H9 (cell line): Measurements from ENCODE around the gene ADAMTS13. TPM values are rescaled to one million over a fixed set of nuclear protein-coding genes. Genes with fewer than 3 reads are reported as not detected.

ENCODE experiments used
- DNase-seq: peaks from one replicate; pipeline ENCODE4 v3.0.0-alpha.2; 2017
- H2AFZ ChIP-seq: one replicate; pipeline ENCODE4 v1.6.1; 2013; ENCODE audit warnings: mild to moderate bottlenecking, low read length, control low read depth, moderate library complexity
- H2AK5ac ChIP-seq: 2 replicates; pipeline ENCODE4 v1.6.1; 2013; ENCODE audit warnings: low read length, control low read depth, mixed read lengths; ENCODE audit not compliant: insufficient read length
- H2BK120ac ChIP-seq: one replicate; pipeline ENCODE4 v1.6.1; 2013; ENCODE audit warnings: low read depth, mild to moderate bottlenecking, low read length, control low read depth, inconsistent platforms; ENCODE audit not compliant: poor library complexity, severe bottlenecking
- H2BK12ac ChIP-seq: 2 replicates; pipeline ENCODE4 v1.6.1; 2013; ENCODE audit warnings: low read length, control low read depth, mixed read lengths, low read depth; ENCODE audit not compliant: insufficient read length
- H2BK15ac ChIP-seq: 2 replicates; pipeline ENCODE4 v1.6.1; 2013; ENCODE audit warnings: low read depth, low read length, control low read depth
- H2BK20ac ChIP-seq: one replicate; pipeline ENCODE4 v1.6.1; 2013; ENCODE audit warnings: low read depth, mild to moderate bottlenecking, low read length, control low read depth, inconsistent platforms; ENCODE audit not compliant: poor library complexity, severe bottlenecking
- H2BK5ac ChIP-seq: 2 replicates; pipeline ENCODE4 v1.6.1; 2013; ENCODE audit warnings: low read length, control low read depth, mixed read lengths; ENCODE audit not compliant: insufficient read length
- H3K14ac ChIP-seq: 2 replicates; pipeline ENCODE4 v1.6.1; 2013; ENCODE audit warnings: low read length, control low read depth; ENCODE audit not compliant: insufficient read depth
- H3K18ac ChIP-seq: 2 replicates; pipeline ENCODE4 v1.6.1; 2013; ENCODE audit warnings: low read depth, mild to moderate bottlenecking, mixed read lengths, low read length, control low read depth; ENCODE audit not compliant: insufficient read length
- H3K23ac ChIP-seq: 2 replicates; pipeline ENCODE4 v1.6.1; 2013; ENCODE audit warnings: low read length, control low read depth, mixed read lengths, low read depth; ENCODE audit not compliant: insufficient read length
- H3K23me2 ChIP-seq: 2 replicates; pipeline ENCODE4 v1.6.1; 2013; ENCODE audit warnings: low read depth, mild to moderate bottlenecking, mixed read lengths, low read length, control low read depth; ENCODE audit not compliant: insufficient read length, poor library complexity, severe bottlenecking
- H3K27ac ChIP-seq: 2 replicates; pipeline ENCODE4 v1.5.1; 2013; ENCODE audit warnings: low read length, control low read depth, mixed read lengths, low read depth; ENCODE audit not compliant: insufficient read length
- H3K27me3 ChIP-seq: 2 replicates; pipeline ENCODE4 v1.6.1; 2013; ENCODE audit warnings: low read length, control low read depth, inconsistent platforms; ENCODE audit not compliant: insufficient read depth
- H3K4ac ChIP-seq: 2 replicates; pipeline ENCODE4 v1.6.1; 2013; ENCODE audit warnings: low read depth, mild to moderate bottlenecking, control low read depth, inconsistent platforms, low read length, moderate library complexity
- H3K4me1 ChIP-seq: 2 replicates; pipeline ENCODE4 v1.6.1; 2013; ENCODE audit warnings: low read length, control low read depth, inconsistent platforms; ENCODE audit not compliant: insufficient read depth
- H3K4me2 ChIP-seq: 2 replicates; pipeline ENCODE4 v1.6.1; 2013; ENCODE audit warnings: low read length, control low read depth, mixed read lengths; ENCODE audit not compliant: insufficient read length, insufficient read depth
- H3K56ac ChIP-seq: 2 replicates; pipeline ENCODE4 v1.6.1; 2013; ENCODE audit warnings: low read depth, mild to moderate bottlenecking, mixed read lengths, low read length, control low read depth; ENCODE audit not compliant: insufficient read length
- H3K79me1 ChIP-seq: 2 replicates; pipeline ENCODE4 v1.6.1; 2013; ENCODE audit warnings: low read depth, mild to moderate bottlenecking, moderate library complexity, low read length, control low read depth, inconsistent platforms; ENCODE audit not compliant: insufficient read depth, poor library complexity, severe bottlenecking
- H3K79me2 ChIP-seq: 2 replicates; pipeline ENCODE4 v1.6.1; 2013; ENCODE audit warnings: low read length, control low read depth, inconsistent platforms; ENCODE audit not compliant: insufficient read depth
- H3K9ac ChIP-seq: 2 replicates; pipeline ENCODE4 v1.6.1; 2013; ENCODE audit warnings: low read length, control low read depth, mixed read lengths; ENCODE audit not compliant: insufficient read length; ENCODE audit errors: extremely low read depth
- H3K9me3 ChIP-seq: one replicate; pipeline ENCODE4 v1.6.1; 2013; ENCODE audit warnings: low read depth, low read length, inconsistent platforms; ENCODE audit not compliant: control insufficient read depth
- H3T11ph ChIP-seq: one replicate; pipeline ENCODE4 v1.6.1; 2013; ENCODE audit warnings: mild to moderate bottlenecking, low read length, control low read depth, inconsistent platforms
- H4K20me1 ChIP-seq: one replicate; pipeline ENCODE4 v1.6.1; 2013; ENCODE audit not compliant: control insufficient read depth, insufficient read length, insufficient read depth
- H4K5ac ChIP-seq: 2 replicates; pipeline ENCODE4 v1.6.1; 2013; ENCODE audit warnings: low read depth, mild to moderate bottlenecking, mixed read lengths, low read length, control low read depth; ENCODE audit not compliant: insufficient read length
- H4K8ac ChIP-seq: replicated peaks from 2 replicates; pipeline ENCODE4 v1.6.1; 2013; ENCODE audit warnings: low read length, control low read depth, mixed read lengths, low read depth; ENCODE audit not compliant: insufficient read length
- H4K91ac ChIP-seq: 2 replicates; pipeline ENCODE4 v1.6.1; 2013; ENCODE audit warnings: low read depth, mild to moderate bottlenecking, moderate library complexity, mixed read lengths, low read length, control low read depth; ENCODE audit not compliant: insufficient read length
- H3K27ac Mint-ChIP-seq, 3 experiments: 2 replicates in 2 of 3; 3 replicates in 1 of 3; pipeline ENCODE4 v1.8.0; 2020 to 2021; ENCODE audit warnings: mixed read lengths in 3 of 3, mild to moderate bottlenecking in 1 of 3, moderate library complexity in 1 of 3
- H3K27me3 Mint-ChIP-seq: 2 replicates; pipeline ENCODE4 v1.8.0; 2021; ENCODE audit warnings: low read depth, mild to moderate bottlenecking, moderate library complexity, mixed read lengths
- H3K36me3 Mint-ChIP-seq, 3 experiments: 2 replicates in 2 of 3; 3 replicates in 1 of 3; pipeline ENCODE4 v1.8.0; 2020 to 2021; ENCODE audit warnings: low read depth in 3 of 3, mixed read lengths in 3 of 3; ENCODE audit not compliant: insufficient read depth in 1 of 3
- H3K4me1 Mint-ChIP-seq, 2 experiments: 2 replicates each; pipeline ENCODE4 v1.8.0; 2020; ENCODE audit warnings: mixed read lengths in 2 of 2
- H3K4me3 Mint-ChIP-seq, 2 experiments: 2 replicates in 1 of 2; 3 replicates in 1 of 2; pipeline ENCODE4 v1.8.0; 2020 to 2021; ENCODE audit warnings: mild to moderate bottlenecking in 2 of 2, mixed read lengths in 2 of 2, moderate library complexity in 1 of 2
- H3K9me3 Mint-ChIP-seq, 2 experiments: 2 replicates in 1 of 2; 3 replicates in 1 of 2; pipeline ENCODE4 v1.8.0; 2020; ENCODE audit warnings: mild to moderate bottlenecking in 2 of 2, mixed read lengths in 2 of 2, moderate library complexity in 1 of 2
- WGBS: extraction: QIAGEN DNeasy Blood & Tissue Kit; methylation state at CpG from one replicate; pipeline ENCODE4 v1.1.7; 2013; ENCODE audit warnings: missing lambda C conversion rate, low lambda C conversion rate, mixed read lengths; ENCODE audit not compliant: insufficient read length; ENCODE audit errors: extremely low coverage; 5-methylcytosine and 5-hydroxymethylcytosine counted together
- total RNA-seq: library from RNA; stranded (reverse); gene quantifications from 2 replicates; pipeline ENCODE4 v1.2.1, GENCODE V29; 2021
- TF ChIP-seq, protein P1 (sequence below): fragments of 200-600 bp; sonication (generic); conservative IDR thresholded peaks from 3 replicates; pipeline ENCODE4 v1.8.0; 2021; ENCODE audit warnings: antibody characterized with exemption, mild to moderate bottlenecking

ADAMTS13 gene
- total RNA-seq, 1 experiment from 2014 or later = 8.8 TPM

DNA sequence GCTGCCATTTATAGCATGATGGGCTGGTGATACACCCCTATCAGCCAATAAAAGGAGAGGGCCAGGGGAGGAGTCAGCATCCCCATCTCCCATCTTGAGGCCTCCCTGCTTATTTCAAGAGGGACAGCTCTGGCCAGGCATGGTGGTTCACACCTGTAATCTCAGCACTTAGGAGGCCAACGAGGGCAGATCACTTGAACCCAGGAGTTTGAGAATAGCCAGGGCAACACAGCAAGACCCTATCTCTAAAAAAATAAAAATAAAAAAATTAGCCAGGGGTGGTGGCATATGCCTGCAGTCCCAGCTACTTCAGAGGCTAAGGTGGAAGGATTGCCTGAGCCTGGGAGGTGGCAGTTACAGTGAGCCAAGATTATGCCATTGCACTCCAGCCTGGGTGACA lies 14.1 kb upstream of the ADAMTS13 start:
- H3K27ac ChIP-seq = no peak overlapping the region
- H3K4me1 ChIP-seq = no peaks in the 10 kb centered on the region
- no peak overlapping the region for H2AFZ ChIP-seq
- no peak overlapping the region for H3K23ac ChIP-seq
- H3K27me3 ChIP-seq = no peaks in the 10 kb centered on the region
- TF ChIP-seq, protein P1, sequence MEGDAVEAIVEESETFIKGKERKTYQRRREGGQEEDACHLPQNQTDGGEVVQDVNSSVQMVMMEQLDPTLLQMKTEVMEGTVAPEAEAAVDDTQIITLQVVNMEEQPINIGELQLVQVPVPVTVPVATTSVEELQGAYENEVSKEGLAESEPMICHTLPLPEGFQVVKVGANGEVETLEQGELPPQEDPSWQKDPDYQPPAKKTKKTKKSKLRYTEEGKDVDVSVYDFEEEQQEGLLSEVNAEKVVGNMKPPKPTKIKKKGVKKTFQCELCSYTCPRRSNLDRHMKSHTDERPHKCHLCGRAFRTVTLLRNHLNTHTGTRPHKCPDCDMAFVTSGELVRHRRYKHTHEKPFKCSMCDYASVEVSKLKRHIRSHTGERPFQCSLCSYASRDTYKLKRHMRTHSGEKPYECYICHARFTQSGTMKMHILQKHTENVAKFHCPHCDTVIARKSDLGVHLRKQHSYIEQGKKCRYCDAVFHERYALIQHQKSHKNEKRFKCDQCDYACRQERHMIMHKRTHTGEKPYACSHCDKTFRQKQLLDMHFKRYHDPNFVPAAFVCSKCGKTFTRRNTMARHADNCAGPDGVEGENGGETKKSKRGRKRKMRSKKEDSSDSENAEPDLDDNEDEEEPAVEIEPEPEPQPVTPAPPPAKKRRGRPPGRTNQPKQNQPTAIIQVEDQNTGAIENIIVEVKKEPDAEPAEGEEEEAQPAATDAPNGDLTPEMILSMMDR = no peak
- H2BK5ac ChIP-seq = no peak overlapping the region
- peaks cover 4% of the 10 kb centered on the region for H4K20me1 ChIP-seq
- DNase-seq = no peak
- WGBS = no CpG with 5 or more reads among the region's 1 CpG
- H2BK12ac ChIP-seq = no peak overlapping the region
- H3K18ac ChIP-seq = no peak overlapping the region
- H2AK5ac ChIP-seq = no peak overlapping the region
- no peak overlapping the region for H2BK120ac ChIP-seq
- no peaks in the 10 kb centered on the region for H3K23me2 ChIP-seq
- no peak overlapping the region for H3K4ac ChIP-seq
- no peak overlapping the region for H2BK20ac ChIP-seq
- no peak overlapping the region for H3K9ac ChIP-seq
- no peaks in the 10 kb centered on the region for H3K79me1 ChIP-seq
- Mint-ChIP-seq H3K36me3 (peaks cover 47 to 82% (median 76%) of the 10 kb centered on the region in 3 experiments), H3K4me3 (no peak overlapping the region), H3K27me3 (no peaks in the 10 kb centered on the region), H3K4me1 (peaks cover 0 to 2% of the 10 kb centered on the region in 2 experiments; a peak in 1 of 4 replicates), H3K9me3 (no peaks in the 10 kb centered on the region; a peak in 1 of 5 replicates), H3K27ac (no peak overlapping the region)
- no peaks in the 10 kb centered on the region for H3K79me2 ChIP-seq
- H3K9me3 ChIP-seq = no peaks in the 10 kb centered on the region
- no peak overlapping the region for H3K4me2 ChIP-seq
- H2BK15ac ChIP-seq = no peak overlapping the region
- H3T11ph ChIP-seq = no peak overlapping the region
- no peak overlapping the region for H4K8ac ChIP-seq
- no peak overlapping the region for H4K5ac ChIP-seq
- H3K14ac ChIP-seq = no peak overlapping the region
- no peak overlapping the region for H4K91ac ChIP-seq
- H3K56ac ChIP-seq = no peak overlapping the region
